HepG2 (cell line): Measurements from ENCODE around the gene RABGGTA.

Experiments
- ASH2L ChIP-seq: fragments of 300-600, 200-600 bp; sonication (generic); IDR thresholded peaks from 2 replicates; pipeline ENCODE4 v1.7.0; 2017; ENCODE audit warnings: low read depth, mild to moderate bottlenecking, moderate library complexity, mixed read lengths, low read length; ENCODE audit not compliant: insufficient read length
- CEBPG ChIP-seq: IDR thresholded peaks from 2 replicates; pipeline ENCODE4 v1.6.1; 2016
- CHD2 ChIP-seq: IDR thresholded peaks from 2 replicates; pipeline ENCODE4 v1.6.1; 2011; ENCODE audit warnings: low read depth, low read length, improper control_type of control experiment
- KAT7 ChIP-seq: IDR thresholded peaks from 2 replicates; pipeline ENCODE4 v1.6.1; 2018; ENCODE audit warnings: borderline replicate concordance, missing compliant biosample characterization
- MLLT10 ChIP-seq: sonication (generic); formaldehyde crosslinking; IDR thresholded peaks from 2 replicates; pipeline ENCODE4 v1.4.0; 2020; ENCODE audit warnings: missing genetic modification reagents
- POLR2A ChIP-seq, 2 experiments: IDR thresholded peaks; 2 replicates each; pipeline ENCODE4 v1.6.1; 2011; ENCODE audit warnings: low read depth in 2 of 2, low read length in 2 of 2, mild to moderate bottlenecking in 1 of 2, moderate library complexity in 1 of 2; ENCODE audit not compliant: insufficient read depth in 1 of 2
- POLR2AphosphoS5 ChIP-seq: IDR thresholded peaks from 2 replicates; pipeline ENCODE4 v1.6.1; 2012; ENCODE audit warnings: low read depth, low read length
- RBFOX2 ChIP-seq: fragments of 200-400 bp; formaldehyde crosslinking; IDR thresholded peaks from 2 replicates; pipeline ENCODE4 v1.6.1; 2017; ENCODE audit warnings: low read depth, mild to moderate bottlenecking, low read length
- ZNF460 ChIP-seq: sonication (generic); formaldehyde crosslinking; IDR thresholded peaks from 2 replicates; pipeline ENCODE4 v1.5.1; 2020; ENCODE audit warnings: missing genetic modification reagents, mild to moderate bottlenecking, borderline replicate concordance
- TF ChIP-seq, protein P1 (sequence below): IDR thresholded peaks from 2 replicates; pipeline ENCODE4 v1.6.1; 2012; ENCODE audit warnings: inconsistent platforms
- TF ChIP-seq, protein P2 (sequence below): sonication (generic); formaldehyde crosslinking; IDR thresholded peaks from 2 replicates; pipeline ENCODE4 v1.5.0; 2020; ENCODE audit warnings: mild to moderate bottlenecking, missing genetic modification reagents, moderate library complexity
- TF ChIP-seq, protein P3 (sequence below): sonication (generic); formaldehyde crosslinking; IDR thresholded peaks from 2 replicates; pipeline ENCODE4 v1.4.0; 2020; ENCODE audit warnings: missing genetic modification reagents; ENCODE audit errors: not compliant biosample characterization
- TF ChIP-seq, protein P4 (sequence below): IDR thresholded peaks from 2 replicates; pipeline ENCODE4 v1.6.1; 2016; ENCODE audit warnings: low read depth

DNA sequence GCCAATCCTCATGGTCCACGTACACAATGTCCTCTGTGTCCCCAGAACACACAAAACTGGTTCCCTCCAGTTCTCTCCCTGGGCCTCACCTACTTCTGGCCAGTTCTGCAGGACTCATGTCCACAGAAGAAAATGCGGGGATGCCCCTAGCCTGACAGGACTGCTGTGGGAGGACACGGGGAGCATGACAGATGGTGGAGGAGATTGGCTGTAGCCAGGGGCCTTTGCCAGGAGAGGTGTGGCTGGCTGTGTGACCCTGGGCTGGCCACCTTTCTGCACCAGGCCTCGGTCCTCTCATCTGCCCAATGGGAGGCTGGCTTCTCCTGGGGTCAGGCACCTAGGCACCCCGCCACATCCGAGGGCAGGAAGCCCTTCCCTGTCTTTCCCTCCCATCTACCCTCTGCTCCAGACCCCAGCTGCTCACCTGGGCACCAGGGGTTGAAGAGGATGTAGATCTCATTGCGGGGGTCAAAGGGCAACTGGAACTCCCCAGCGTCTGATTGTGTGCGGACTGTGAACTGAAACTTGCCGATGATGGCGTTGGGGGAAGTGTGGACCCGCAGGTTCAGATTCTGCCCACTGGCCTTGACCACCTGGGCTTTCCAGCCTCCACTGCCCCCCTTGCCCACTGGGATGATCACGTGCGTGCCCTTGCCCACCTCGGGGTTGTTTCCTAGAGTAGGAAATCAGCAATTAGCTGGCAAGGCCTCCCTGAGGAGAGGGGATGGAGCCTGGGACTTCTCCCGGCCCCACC lies 11.2 kb downstream of the RABGGTA start:
- no peak for TF ChIP-seq CHD2
- TF ChIP-seq, protein P1, sequence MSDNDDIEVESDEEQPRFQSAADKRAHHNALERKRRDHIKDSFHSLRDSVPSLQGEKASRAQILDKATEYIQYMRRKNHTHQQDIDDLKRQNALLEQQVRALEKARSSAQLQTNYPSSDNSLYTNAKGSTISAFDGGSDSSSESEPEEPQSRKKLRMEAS, result no peak
- TF ChIP-seq POLR2A (IDR thresholded peaks at IDR 0.05; ENCODE audit: insufficient read depth in 1 of 2, low read depth in 2 of 2, low read length in 2 of 2), result no peak
- TF ChIP-seq MLLT10 (CRISPR knock-in tag), result peak; percentile 67; the same call in 1 of the 2 replicates
- TF ChIP-seq POLR2AphosphoS5, result no peak
- TF ChIP-seq ASH2L, result no peak
- no peak for TF ChIP-seq CEBPG
- TF ChIP-seq, protein P2, sequence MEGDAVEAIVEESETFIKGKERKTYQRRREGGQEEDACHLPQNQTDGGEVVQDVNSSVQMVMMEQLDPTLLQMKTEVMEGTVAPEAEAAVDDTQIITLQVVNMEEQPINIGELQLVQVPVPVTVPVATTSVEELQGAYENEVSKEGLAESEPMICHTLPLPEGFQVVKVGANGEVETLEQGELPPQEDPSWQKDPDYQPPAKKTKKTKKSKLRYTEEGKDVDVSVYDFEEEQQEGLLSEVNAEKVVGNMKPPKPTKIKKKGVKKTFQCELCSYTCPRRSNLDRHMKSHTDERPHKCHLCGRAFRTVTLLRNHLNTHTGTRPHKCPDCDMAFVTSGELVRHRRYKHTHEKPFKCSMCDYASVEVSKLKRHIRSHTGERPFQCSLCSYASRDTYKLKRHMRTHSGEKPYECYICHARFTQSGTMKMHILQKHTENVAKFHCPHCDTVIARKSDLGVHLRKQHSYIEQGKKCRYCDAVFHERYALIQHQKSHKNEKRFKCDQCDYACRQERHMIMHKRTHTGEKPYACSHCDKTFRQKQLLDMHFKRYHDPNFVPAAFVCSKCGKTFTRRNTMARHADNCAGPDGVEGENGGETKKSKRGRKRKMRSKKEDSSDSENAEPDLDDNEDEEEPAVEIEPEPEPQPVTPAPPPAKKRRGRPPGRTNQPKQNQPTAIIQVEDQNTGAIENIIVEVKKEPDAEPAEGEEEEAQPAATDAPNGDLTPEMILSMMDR, result no peak
- TF ChIP-seq KAT7, result no peak
- TF ChIP-seq, protein P3, sequence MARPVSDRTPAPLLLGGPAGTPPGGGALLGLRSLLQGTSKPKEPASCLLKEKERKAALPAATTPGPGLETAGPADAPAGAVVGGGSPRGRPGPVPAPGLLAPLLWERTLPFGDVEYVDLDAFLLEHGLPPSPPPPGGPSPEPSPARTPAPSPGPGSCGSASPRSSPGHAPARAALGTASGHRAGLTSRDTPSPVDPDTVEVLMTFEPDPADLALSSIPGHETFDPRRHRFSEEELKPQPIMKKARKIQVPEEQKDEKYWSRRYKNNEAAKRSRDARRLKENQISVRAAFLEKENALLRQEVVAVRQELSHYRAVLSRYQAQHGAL, result no peak
- TF ChIP-seq, protein P4, sequence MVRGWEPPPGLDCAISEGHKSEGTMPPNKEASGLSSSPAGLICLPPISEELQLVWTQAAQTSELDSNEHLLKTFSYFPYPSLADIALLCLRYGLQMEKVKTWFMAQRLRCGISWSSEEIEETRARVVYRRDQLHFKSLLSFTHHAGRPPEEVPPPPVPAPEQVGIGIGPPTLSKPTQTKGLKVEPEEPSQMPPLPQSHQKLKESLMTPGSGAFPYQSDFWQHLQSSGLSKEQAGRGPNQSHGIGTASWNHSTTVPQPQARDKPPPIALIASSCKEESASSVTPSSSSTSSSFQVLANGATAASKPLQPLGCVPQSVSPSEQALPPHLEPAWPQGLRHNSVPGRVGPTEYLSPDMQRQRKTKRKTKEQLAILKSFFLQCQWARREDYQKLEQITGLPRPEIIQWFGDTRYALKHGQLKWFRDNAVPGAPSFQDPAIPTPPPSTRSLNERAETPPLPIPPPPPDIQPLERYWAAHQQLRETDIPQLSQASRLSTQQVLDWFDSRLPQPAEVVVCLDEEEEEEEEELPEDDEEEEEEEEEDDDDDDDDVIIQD (CRISPR knock-in tag), result 0 out of 2 replicates have a peak, but pooled peaks have one; percentile 17
- no peak for TF ChIP-seq ZNF460 (CRISPR knock-in tag)
- TF ChIP-seq RBFOX2, result no peak
